HG03571 (cell line): ENCODE data around the gene PAQR4.

Experiments
- ATAC-seq: cut with Tn5 transposase; IDR thresholded peaks from one replicate; pipeline ENCODE4 v1.9.1; 2021; ENCODE audit not compliant: unreplicated experiment

PAQR4 gene

GRCh38 chr16:2977440-2977839 lies 8.3 kb downstream of the PAQR4 start:
- no peak for ATAC-seq

- no peak for ATAC-seq
Observed at GRCh38 chr16:2979669-2980226, 10.6 kb downstream of the PAQR4 start.

GRCh38 chr16:2980227-2981176 lies 11.4 kb downstream of the PAQR4 start, which contains the start of gene PKMYT1:
TSS of gene PKMYT1 (minus strand) at chr16:2980446. CDS start at chr16:2979657, 789 bp downstream.
- ATAC-seq: peak; percentile 68

GRCh38 chr16:2981177-2981898 lies 12.2 kb downstream of the PAQR4 start:
- no peak for ATAC-seq

GRCh38 chr16:2981899-2982250 lies 12.7 kb downstream of the PAQR4 start:
- no peak for ATAC-seq

- ATAC-seq: no peak
Observed at GRCh38 chr16:2982402-2982801, 13.3 kb downstream of the PAQR4 start.

GRCh38 chr16:2983706-2984136 lies 14.6 kb downstream of the PAQR4 start:
- no peak for ATAC-seq

- no peak for ATAC-seq
Observed at GRCh38 chr16:2985462-2985861, 16.3 kb downstream of the PAQR4 start.

- no peak for ATAC-seq
Observed at GRCh38 chr16:2985893-2986355, 16.8 kb downstream of the PAQR4 start.

GRCh38 chr16:2986623-2987188 lies 17.6 kb downstream of the PAQR4 start:
- ATAC-seq: no peak

GRCh38 chr16:2987286-2987685 lies 18.1 kb downstream of the PAQR4 start:
- ATAC-seq: no peak

- no peak for ATAC-seq
Observed at GRCh38 chr16:2987833-2988232, 18.7 kb downstream of the PAQR4 start.

GRCh38 chr16:2988590-2989099 lies 19.5 kb downstream of the PAQR4 start:
- no peak for ATAC-seq

- no peak for ATAC-seq
Observed at GRCh38 chr16:2990891-2991290, 21.7 kb downstream of the PAQR4 start.

- no peak for ATAC-seq
Observed at GRCh38 chr16:2991566-2992261, 22.6 kb downstream of the PAQR4 start.

GRCh38 chr16:2992383-2993081 lies 23.4 kb downstream of the PAQR4 start:
- no peak for ATAC-seq

GRCh38 chr16:2996298-2996697 lies 27.1 kb downstream of the PAQR4 start:
- ATAC-seq: no peak

GRCh38 chr16:2999929-3000328 lies 30.8 kb downstream of the PAQR4 start:
- no peak for ATAC-seq

GRCh38 chr16:3000540-3000939 lies 31.4 kb downstream of the PAQR4 start:
- ATAC-seq: no peak

- ATAC-seq: no peak
Observed at GRCh38 chr16:3001316-3001715, 32.2 kb downstream of the PAQR4 start.
